Measurements from ENCODE around the gene FRRS1.
A peak's percentile ranks its signal among the peaks of the same experiment; 100 is the strongest.
"Not testable (repeated sequence)": the region's sequence is repeated elsewhere in the genome, so short reads cannot be mapped to it uniquely, and the experiment has no call there.

FRRS1 gene

DNA sequence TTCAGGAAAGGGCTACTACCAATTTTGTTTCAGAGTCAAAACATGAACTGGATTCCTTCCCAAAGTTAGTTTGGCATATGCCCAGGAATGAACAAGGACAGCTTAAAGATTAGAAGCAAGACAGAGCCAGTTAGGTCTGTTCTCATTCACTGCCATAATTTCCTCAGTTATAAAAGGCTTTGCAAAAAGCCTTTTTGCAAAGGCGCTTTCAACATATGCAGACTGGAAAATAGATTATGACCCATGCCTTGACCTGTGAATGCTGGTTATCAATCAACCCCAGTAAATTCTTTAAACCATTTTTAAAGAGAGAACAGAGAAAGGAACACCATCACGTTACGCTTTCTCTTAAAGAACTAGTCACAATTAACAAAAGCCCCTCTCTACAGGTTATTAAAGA is 1.7 kb upstream of the FRRS1 start:
- DNase-seq (ENCODE audit: low read depth), result no peak

DNA sequence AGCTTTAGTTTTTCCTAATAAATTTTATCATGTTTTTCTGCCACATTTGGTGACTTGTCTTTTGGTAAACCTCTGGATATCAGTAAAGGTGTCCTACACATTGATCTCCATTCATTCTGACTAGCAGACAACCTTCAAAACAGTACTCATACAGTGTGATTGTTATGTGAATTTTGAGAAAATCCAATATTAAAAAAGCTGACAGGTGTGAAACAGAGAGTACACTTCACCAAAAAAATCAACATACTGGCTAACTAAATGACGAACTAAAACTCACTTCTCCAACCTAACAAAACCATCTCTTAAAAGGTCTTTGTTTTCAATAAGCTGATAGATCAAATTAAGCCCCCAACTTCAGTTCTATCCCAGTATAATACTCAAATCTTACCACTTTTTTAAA is 1.5 kb downstream of the FRRS1 start:
- no peak for DNase-seq (ENCODE audit: low read depth)

DNA sequence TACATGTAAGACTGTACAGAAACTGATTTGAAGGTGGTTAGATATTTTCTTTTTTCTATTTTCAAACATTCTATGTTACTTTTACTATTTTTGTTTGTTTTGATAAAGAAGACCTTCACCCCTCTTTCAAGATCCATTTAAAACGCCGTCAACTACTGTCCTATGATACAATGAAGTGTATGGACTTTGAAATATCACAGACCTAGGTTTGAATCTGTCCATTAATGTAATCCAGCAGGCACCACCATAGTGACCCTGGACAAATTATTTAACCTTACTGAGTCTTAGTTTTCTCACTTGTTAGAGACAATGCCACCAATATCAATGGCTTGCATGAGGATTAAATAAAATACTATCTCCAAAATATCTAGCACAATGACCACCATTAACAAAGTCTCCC is 2.0 kb downstream of the FRRS1 start:
- no peak for DNase-seq (ENCODE audit: low read depth)

DNA sequence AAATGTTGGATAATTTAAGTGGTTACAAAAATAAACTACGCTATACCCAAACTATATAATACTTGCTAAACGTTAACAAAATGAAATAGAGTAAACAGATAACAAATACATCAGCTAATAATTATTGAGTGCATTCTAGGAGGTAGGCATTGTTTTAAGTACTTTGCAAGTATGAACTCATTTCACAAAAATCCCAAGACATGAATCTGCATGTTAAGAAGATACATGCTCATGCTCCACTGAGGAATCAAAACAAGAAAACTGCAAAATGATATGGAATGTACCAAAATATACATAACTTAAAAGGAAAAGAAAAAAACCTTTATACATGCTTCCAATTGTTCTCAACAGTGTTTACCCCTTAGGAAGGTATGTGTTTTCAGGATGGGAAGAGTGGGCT is 2.5 kb downstream of the FRRS1 start:
- DNase-seq (ENCODE audit: low read depth), result no peak

DNA sequence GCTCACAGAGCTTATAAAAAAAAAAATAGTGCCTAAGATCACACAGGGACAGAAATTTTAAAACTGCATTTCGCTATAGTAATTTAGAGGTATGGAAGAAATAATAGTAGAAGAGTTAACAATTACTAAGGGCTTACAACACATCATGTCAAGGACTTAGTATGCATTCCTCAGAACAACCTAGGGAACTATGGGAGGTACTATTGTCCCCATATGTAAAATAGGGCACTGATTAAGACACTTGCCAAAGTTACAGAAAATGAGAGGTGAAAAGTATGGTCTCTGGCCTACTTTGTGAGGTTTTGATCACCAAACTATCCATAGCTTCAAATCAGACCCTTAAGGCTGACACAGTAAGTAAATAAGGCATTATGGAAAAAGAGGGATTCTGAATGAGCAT is 4.7 kb downstream of the FRRS1 start:
- DNase-seq (ENCODE audit: low read depth), result no peak

DNA sequence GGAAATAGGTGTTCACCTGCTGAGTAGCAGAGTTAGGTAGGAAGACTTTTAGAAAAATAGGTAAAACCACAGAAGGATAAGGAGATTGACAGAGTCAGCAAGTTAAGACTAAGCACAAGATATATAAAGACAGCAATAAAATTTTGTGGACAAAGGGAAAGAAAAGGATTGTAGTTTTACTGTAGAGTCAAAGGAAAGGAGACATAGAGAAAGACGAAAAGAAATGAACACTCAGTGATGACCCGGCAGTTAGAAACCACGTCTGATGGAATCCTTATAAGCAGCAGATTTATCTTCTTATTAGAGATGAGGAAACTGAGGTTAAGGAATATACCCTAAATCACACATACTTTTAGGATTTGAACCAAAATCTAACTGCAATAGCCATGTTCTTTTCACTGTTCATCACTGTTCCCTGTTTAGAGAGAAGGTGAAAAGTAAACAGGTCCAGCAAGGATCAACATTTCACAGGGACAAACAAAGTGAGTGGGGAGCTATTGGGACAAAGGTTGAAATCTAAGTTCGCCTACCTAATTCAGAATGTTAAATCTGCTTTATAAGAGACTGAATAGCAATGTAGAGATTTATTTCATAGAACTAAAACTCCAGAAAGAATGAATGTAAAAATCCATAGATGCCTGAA is 6.8 kb downstream of the FRRS1 start:
- no peak for DNase-seq (ENCODE audit: low read depth)

DNA sequence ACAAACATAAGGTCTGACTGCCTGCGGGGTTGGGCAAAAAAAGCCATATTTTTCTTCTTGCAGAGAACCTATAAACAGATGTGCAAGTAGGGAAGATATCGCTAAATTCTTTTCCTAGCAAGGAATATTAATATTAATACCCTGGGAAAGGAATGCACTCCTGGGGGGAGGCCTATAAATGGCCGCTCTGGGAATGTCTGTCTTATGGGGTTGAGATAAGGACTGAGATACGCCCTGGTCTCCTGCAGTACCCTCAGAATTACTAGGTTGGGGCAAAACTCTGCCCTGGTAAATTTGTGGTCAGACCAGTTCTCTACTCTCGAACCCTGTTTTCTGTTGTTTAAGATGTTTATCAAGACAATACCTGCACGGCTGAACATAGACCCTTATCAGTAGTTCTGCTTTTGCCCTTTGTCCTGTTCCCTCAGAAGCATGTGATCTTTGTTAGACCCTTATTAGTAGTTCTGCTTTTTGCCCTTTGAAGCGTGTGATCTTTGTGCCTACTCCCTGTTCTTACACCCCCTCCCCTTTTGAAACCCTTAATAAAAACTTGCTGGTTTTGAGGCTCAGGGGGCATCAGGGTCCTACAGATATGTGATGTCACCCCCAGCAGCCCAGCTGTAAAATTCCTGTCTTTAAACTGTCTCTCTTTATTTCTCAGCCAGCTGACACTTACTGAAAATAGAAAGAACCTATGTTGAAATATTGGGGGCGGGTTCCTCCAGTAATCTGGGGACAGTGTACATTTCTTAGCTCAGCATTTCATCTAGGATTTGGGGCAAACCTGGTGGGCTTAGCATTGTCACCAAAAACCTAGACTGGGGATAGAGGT is 7.5 kb downstream of the FRRS1 start:
- not testable (repeated sequence) for DNase-seq (ENCODE audit: low read depth)

DNA sequence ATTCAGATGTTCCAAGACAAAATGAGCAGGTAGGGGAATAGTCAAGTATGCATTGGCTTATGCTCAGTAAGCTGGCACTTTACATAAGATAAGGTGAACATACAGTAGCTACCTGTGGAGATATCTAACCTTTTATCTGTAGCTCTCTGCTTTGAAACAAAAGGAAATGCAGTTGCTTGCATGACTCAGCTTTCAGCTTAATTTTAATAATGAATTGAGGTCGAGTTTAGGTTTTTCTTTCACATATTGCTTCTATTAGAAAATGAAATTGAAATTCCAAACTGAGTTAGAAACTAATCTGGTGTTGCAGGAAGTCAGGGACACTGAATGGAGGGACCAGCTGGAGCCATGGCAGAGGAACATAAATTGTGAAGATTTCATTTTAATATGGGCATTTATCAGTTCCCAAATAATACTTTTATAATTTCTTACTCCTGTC is 8.3 kb downstream of the FRRS1 start:
- no peak for DNase-seq (ENCODE audit: low read depth)

DNA sequence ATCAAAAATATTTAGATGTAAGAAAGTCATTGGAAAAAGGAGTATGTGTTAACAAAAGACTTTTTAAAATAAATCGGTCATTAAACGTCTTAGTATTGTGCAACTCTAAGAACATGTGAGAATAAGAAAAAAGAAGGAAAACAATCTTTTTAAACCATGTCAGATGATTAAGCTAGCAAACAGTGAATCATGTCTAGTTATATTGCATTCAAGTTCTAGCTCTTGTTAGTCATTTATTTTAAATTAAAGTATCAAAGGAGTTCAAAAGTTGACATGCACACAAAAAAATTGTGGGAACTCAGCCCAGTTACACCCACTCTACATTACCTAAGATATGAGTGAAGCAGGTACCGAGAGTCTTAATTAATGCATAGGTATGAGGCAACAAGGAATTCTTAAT is 9.8 kb downstream of the FRRS1 start:
- no peak for DNase-seq (ENCODE audit: low read depth)

DNA sequence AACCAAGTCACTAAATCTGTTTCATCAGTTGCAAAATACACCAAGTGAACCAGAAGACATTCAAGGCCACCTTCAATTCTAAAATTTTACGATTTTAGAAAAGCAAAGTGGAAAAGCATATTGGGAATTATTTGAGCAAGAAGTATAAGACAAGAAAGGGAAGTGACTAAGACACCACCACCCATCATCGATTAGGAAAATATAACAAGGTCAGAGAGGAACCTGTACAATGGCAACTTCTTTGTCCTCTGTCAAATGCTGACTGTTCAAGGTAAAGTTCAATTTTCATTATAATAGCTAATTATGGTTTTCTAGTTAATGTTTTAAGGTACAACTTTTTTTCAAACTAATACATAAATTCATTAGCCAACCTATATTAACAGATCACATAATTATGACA is 10.8 kb downstream of the FRRS1 start:
- DNase-seq (ENCODE audit: low read depth), result no peak

DNA sequence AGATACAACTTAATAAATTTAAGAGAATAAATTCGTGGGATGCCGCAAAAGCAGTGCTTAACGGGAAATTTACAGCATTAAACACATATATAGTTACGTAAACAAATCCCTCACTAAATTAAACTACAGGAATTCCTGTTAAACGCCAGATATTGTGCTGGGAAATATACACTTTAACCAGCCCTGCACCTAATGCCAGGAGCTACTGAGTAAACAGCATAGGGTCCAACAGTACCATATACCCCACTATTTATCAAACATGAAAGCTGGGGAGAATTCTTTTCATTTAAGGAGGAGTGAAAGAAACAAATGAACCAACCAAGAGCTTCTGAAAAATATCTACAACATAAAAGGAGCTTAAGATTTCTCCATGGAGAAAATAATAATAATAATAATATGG is 11.7 kb downstream of the FRRS1 start:
- DNase-seq (ENCODE audit: low read depth), result no peak

DNA sequence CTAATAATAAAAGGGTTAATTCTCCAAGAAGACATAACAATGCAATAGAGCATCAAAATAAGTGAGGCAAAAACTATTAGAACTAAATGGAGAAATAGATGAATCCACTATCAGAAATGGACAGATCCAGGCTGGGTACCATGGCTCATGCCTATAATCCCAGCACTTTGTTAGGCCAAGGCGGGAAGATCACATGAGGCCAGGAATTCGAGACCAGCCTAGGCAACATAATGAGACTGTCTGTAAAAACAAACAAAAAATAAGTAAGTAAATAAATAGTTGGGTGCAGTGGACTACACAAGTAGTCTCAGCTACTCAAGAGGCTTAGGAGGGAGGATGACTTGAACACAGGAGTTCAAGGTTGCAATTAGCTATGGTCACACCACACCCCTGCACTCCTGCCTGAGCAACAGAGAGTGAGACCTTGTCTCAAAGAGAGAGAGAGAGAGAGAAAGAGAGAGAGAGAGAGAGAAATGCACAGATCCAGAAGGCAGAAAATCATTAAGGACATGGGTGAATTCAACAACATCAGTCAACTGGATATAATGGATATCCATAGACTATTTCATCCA is 12.3 kb downstream of the FRRS1 start:
- DNase-seq (ENCODE audit: low read depth), result no peak

DNA sequence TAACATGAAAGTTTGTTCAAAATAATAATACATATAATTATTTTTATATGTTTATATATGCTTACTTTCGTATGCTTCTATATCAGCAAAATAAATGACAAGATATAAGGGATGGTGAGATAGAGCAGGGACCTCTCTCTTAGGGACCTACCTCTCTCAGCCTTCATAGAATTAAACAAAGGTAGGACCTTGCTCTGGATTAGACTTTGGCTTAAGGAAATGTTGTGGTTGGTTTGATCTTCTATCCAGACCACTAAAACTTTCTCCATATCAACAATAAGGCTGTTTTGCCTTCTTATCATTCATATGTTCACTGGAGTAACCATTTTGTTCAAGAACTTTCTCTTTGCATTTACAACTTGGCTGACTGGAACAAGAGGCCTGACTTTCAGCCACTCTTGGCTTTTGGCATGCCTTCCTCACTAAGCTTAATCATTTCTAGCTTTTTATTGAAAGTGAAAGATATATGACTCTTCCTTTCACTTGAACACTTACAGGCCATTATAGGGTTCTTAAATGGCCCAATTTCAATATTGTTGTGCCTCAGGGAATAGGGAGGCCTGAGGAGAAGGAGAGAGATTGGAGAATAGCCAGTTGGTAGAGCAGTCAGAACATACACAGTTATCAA is 14.4 kb downstream of the FRRS1 start:
- no peak for DNase-seq (ENCODE audit: low read depth)

DNA sequence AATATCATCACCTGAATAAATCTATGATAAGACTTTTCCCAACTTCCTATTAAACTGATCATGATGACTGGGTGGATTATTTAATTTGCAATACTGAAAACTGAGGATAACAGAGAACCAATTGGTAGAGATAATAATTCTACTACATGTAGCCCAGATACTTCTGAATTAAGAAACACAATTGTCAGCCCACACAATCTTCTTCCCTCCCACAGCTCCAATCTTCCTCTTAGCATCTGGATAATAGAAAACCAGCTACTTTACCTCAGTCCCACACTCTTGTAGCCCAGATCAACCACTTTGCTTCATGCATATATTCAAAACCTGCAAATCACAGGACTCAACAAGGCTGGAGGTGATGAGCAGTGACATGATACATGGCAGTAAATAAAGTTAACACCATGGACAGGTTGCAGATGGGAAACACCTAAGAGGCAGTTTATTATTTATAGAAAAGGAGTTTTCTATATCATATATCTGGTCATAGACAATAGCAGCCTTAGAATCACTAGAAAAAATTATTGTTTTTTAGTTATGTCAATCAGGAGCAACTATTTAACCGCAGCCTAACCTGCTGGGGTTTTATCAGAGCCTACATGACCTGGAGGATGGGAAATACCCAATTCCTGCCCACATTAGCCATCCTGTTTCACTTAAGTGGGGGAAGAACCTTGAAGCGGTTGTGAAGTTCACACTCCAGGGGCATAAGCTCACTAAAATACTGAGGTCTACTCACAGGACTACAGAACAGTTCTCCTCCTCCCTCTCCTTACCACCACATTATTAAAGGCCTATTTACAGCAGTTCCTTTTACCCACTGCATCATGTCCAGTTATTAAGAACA is 16.7 kb downstream of the FRRS1 start:
- DNase-seq (ENCODE audit: low read depth), result no peak

DNA sequence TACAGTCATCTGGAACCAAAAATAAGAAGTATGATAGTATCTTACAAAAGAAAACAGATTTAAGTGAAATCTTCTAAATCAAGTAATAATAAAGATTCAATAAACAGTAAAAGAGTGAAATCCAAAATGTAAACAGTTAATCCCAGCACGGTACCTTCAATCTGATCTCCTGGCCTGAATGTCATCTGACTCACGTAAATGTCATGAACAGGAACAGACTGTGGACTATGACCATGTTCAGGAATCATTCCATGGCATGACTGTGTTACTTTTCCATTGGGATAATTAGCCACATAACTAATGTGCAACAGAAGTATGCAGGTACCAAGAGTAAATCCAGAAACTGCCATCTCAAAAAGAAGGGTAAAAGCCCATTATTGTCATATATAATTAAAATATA is 18.0 kb downstream of the FRRS1 start:
- DNase-seq (ENCODE audit: low read depth), result no peak

DNA sequence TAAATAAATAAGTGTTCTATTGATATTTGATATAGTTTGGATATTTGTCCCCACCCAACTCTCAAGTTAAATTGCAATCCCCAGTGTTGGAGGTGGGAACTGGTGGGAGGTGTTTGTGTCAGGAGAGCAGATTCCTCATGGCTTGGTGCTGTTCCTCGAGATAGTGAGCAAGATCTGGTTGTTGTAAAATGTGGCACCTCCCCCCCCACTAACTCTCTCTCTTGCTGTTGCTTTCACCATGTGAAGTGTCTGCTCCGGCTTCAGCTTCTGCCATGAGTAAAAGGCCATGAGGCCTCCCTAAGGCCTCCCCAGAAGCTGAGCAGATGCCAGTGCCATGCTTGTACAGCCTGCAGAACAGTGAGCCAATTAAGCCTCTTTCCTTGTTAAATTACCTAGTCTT is 20.8 kb downstream of the FRRS1 start:
- DNase-seq (ENCODE audit: low read depth), result no peak

DNA sequence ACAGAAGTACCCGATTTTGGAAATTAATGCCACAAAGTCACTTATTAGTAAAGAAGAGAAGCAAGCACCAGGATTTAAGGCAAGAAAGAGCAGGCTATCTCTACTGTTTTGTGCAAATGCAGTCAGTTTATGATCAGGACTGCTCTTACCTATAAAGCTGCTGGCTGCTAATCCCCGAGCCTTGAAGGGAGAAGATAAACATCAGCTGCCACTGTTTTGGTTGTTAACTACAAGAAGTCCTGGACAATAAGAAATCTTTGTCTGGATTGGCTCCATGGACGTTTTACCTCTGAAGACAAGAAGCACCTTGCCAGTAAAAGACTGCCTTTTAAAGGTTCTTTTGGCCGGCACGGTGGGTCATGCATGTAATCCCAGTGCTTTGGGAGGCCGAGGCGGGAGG is 21.4 kb downstream of the FRRS1 start:
- DNase-seq (ENCODE audit: low read depth), result no peak

DNA sequence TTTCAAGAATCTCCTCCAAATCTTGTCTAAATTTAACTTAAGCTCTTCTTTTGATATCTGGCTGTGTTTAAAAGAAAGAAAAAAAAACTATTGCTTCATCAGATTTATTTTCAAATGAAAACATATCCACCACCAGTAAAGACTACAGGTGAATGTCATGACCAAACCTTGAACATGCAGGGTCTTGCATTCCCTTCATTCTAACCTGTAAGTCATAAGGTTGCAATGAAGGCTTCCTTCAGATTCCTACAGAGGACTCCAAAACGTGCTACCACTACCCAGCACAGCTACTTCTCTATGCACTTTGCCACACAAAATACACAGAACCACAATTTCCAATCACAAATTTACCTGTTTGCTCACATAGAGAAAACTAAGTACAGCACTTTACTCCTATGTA is 26.3 kb downstream of the FRRS1 start:
- DNase-seq (ENCODE audit: low read depth), result no peak

DNA sequence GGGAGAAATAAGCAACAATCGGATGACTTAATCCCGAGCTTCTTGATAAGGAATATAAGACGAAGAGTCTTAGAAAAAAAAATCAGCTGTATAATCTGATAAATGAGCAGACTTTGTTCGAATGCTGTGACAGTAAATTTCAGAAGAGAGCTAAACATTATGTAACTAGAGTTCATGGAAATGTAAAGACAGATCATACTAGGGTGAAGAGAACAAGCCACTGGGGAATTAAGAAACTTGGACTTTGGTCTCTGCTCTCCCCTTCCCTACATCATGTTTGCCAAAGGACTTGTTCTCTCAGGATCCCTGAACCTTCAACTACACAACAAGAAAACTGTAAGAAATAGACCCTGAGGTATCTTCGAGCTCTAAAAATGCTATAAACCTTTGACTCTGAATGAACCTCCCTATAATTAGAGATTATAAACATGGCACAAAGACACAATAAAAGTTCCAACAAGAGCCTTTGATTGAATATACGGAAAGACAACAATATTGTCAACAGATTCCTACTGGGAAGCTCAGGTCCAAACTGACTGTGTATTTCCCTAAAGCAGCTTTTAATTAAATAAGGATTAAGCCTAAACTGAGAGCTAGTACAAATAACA is 27.5 kb downstream of the FRRS1 start:
- DNase-seq (ENCODE audit: low read depth), result no peak

DNA sequence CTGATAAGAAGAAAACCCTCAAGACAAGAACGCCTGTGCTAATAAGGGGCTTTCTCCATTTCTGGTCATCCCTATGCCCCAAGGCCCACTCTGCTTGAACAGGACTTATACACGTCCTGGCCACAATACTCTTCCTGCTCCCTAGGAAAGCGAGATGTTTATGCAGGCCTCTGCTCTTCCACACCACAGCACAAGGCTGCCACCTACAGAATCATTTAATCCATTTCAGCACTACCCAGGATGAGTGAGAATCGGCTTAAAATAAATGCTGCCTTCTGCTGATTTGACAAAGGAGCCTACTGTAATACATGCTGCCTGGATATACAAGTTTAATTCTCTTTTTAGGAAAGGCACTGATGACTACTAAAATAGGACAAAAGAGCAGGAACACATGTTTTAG is 29.4 kb downstream of the FRRS1 start:
- DNase-seq (ENCODE audit: low read depth), result no peak

DNA sequence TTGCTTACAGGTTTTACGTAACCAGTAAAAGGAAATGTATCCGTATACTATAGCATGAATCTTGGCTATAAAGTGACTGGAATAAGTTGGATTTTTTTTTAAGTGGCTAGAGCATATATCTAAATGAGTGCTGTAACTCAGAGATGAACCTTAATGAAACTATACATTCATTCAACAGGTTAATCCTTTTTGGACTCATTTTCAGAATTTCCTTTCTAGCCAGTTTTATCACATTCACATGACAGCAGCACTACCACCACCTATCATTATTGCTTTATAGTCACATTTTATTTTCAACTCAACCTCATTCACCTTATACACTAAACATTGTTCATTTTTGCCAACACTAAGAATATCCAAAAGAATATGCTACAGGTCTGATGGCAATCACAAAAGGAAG is 30.6 kb downstream of the FRRS1 start:
- DNase-seq (ENCODE audit: low read depth), result no peak

DNA sequence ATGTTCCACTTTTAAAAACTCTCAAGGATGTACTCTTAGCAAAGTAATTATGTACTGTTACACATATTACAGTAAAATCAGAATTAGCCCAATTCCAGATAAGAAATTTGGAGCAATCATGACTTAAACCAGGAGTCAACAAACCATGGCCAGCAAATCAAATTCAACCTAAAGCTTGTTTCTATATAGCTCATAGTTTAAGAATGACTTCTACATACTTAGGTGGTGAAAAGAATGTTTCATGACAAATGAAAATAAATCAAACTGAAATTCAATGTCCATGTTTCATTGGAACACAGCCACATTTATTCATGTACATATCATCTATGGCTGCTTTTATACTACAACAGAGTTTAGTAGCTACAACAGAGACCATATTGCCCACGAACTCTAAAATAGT is 35.1 kb downstream of the FRRS1 start:
- peak; percentile 74 for DNase-seq (ENCODE audit: low read depth)

Data from HS-27A (cell line).